Gastroesophageal sphincter (tissue), 3 donors: Measurements from ENCODE around the gene ADH5.
"Not testable (repeated sequence)": the region's sequence is repeated elsewhere in the genome, so short reads cannot be mapped to it uniquely, and the experiment has no call there.

ENCODE experiments used
- CTCF ChIP-seq, 4 experiments: fragments of 200-600 bp in 2 of 4; fragments of 450-650 bp in 2 of 4; sonication (generic) in 1 of 4; IDR thresholded peaks; one replicate each; pipeline ENCODE4 v1.5.1; 2017 to 2019; ENCODE audit warnings: antibody characterized with exemption in 4 of 4, mild to moderate bottlenecking in 2 of 4, moderate library complexity in 2 of 4
- POLR2A ChIP-seq, 2 donors: fragments of 450-650 bp; IDR thresholded peaks; one replicate each; pipeline ENCODE4 v1.6.1; 2017; ENCODE audit warnings: antibody characterized with exemption in 2 of 2, mild to moderate bottlenecking in 2 of 2, moderate library complexity in 1 of 2
- POLR2AphosphoS5 ChIP-seq: sonication (generic); formaldehyde crosslinking; IDR thresholded peaks from one replicate; pipeline ENCODE4 v1.6.1; 2017; ENCODE audit warnings: antibody characterized with exemption

DNA sequence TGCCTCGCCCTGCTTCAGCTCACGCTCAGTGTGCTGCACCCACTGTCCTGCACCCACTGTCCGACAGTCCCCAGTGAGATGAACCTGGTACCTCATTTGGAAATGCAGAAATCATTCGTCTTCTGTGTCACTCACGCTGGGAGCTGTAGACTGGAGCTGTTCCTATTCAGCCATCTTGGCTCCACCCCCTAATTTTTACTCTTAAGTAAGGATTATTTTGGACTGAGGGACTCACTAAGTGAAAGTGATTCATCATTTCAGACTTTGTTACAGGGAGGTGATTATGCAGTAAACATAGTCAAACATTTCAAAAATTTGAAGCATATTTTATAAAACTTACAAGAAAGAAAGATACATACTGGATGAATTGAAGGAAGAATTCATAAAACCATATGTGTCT is 11.2 kb upstream of the ADH5 start:
- not testable (repeated sequence) for TF ChIP-seq CTCF (IDR thresholded peaks at IDR 0.05); POLR2A (IDR thresholded peaks at IDR 0.05); POLR2AphosphoS5
